ENCODE measurements around the gene CRYBA4. TPM values are rescaled to one million over a fixed set of nuclear protein-coding genes. Genes with fewer than 3 reads are reported as not detected.

The CRYBA4 gene
- total and polyA plus RNA-seq, 10 donors, result 0.20 to 0.24 (median 0.22) TPM; not detected in 7

DNA sequence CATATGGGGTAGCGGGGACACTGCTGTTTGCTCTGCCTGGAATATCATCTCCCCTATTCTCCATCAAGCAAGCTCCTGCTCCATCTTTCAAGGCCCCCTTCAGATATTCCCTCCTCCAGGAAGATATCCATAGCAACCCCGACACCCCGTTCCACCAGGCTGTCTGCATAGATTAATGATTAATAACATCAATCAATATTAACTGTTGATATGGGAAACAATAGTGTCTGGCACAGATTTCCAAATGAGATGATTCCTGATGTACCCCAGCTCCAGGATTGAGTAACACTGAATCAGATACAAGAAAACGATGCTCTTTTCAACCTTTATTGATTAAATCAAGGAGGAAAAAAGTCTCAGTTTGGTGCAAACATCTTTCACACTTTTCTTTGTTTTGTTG is 24.3 kb upstream of the CRYBA4 start:
- peaks cover 6 to 49% (median 16%) of the 10 kb centered on the region in 6 donors for H3K4me1 ChIP-seq

DNA sequence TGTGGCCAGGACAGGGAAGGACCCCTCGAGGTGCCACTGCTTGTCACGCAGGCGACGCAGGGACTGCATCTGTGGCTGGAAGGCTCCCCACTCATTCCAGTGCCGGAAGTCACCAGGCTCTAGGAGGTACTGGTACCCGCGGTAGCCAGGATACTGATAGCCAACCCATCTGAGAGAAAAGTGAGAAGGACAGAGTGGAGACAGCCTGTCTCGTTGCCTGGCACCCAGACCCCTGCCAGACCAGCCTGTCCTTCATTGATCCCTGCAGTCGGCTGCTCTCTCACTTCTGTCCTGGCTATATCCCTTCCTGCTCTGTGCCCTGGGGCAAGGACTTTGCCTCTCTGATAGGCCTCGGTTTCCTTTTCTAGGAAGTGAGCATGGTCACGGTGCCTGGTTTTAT is 22.3 kb upstream of the CRYBA4 start:
- peak; percentile 54 for DNase-seq
- H3K36me3 ChIP-seq, result no peaks in the 10 kb centered on the region
- peak overlapping the region in 2 of 8 donors; percentile 25 to 30 for H3K27ac ChIP-seq
- H3K4me3 ChIP-seq, result no peak overlapping the region
- H3K9me3 ChIP-seq, result no peaks in the 10 kb centered on the region
- peaks cover 0 to 29% (median 0%) of the 10 kb centered on the region in 6 donors for H3K4me1 ChIP-seq
- 65 to 90% (median 76%) methylated on average over 10 to 11 of the region's 11 CpGs for WGBS, 5 donors
- no peaks in the 10 kb centered on the region for H3K27me3 ChIP-seq (replicated peaks in 1 of 7)
- TF ChIP-seq POLR2AphosphoS5 (IDR thresholded peaks at IDR 0.05), result peak in 2 of 3 donors; percentile 19 to 56
- TF ChIP-seq, protein P1, sequence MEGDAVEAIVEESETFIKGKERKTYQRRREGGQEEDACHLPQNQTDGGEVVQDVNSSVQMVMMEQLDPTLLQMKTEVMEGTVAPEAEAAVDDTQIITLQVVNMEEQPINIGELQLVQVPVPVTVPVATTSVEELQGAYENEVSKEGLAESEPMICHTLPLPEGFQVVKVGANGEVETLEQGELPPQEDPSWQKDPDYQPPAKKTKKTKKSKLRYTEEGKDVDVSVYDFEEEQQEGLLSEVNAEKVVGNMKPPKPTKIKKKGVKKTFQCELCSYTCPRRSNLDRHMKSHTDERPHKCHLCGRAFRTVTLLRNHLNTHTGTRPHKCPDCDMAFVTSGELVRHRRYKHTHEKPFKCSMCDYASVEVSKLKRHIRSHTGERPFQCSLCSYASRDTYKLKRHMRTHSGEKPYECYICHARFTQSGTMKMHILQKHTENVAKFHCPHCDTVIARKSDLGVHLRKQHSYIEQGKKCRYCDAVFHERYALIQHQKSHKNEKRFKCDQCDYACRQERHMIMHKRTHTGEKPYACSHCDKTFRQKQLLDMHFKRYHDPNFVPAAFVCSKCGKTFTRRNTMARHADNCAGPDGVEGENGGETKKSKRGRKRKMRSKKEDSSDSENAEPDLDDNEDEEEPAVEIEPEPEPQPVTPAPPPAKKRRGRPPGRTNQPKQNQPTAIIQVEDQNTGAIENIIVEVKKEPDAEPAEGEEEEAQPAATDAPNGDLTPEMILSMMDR (IDR thresholded peaks at IDR 0.05 in 8 of 11, conservative IDR thresholded peaks at IDR 0.05 in 3 of 11), result no peak
- intact Hi-C loops (cut with DNase I; ENCODE audit: low total_unique reads), result no loop called here

More for the DNA sequence above, 24.3 kb upstream of the CRYBA4 start:
- intact Hi-C loops (cut with DNase I; ENCODE audit: low total_unique reads), result no loop called here
- WGBS, 5 donors, result 90 to 94% (median 92%) methylated on average over 4 of the region's 4 CpGs
- no peaks in the 10 kb centered on the region for H3K9me3 ChIP-seq
- DNase-seq, result peak; percentile 17
- no peak overlapping the region for H3K4me3 ChIP-seq
- no peak overlapping the region for H3K27ac ChIP-seq
- no peaks in the 10 kb centered on the region for H3K27me3 ChIP-seq (replicated peaks in 1 of 7)
- TF ChIP-seq, protein P1 (IDR thresholded peaks at IDR 0.05 in 8 of 11, conservative IDR thresholded peaks at IDR 0.05 in 3 of 11), result no peak
- TF ChIP-seq POLR2AphosphoS5 (IDR thresholded peaks at IDR 0.05) (no peak), POLR2A (IDR thresholded peaks at IDR 0.05) (no peak)
- H3K36me3 ChIP-seq, result no peaks in the 10 kb centered on the region

DNA sequence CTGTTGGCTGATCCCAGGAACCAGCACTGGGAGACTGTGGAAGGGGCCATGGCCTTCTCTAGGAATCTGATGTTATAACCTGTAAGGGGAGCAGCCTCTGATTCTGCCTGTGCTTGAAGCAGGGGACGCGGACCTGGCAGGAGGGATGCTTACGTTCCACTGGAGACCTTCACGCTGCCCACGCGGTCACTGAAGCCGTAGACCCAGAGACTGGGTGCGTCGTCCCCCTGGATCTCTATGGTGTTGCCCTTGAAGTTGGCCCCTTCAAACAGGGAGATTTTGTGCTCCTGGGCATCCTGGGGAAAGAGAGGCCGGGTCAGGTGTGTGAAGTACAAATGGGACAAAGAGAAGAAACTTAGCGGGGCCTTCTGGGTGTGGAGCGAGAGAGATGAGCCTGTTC is 20.0 kb upstream of the CRYBA4 start:
- Histone ChIP-seq H3K4me1 (peaks cover 0 to 26% (median 0%) of the 10 kb centered on the region in 6 donors), H3K27me3 (replicated peaks in 1 of 7) (no peaks in the 10 kb centered on the region), H3K36me3 (no peaks in the 10 kb centered on the region), H3K27ac (no peak overlapping the region), H3K9me3 (no peaks in the 10 kb centered on the region), H3K4me3 (no peak overlapping the region)
- intact Hi-C loops (cut with DNase I; ENCODE audit: low total_unique reads), result no loop called here
- TF ChIP-seq POLR2AphosphoS5 (IDR thresholded peaks at IDR 0.05), result no peak
- TF ChIP-seq, protein P1 (IDR thresholded peaks at IDR 0.05 in 8 of 11, conservative IDR thresholded peaks at IDR 0.05 in 3 of 11), result no peak
- no peak for TF ChIP-seq POLR2A (IDR thresholded peaks at IDR 0.05)
- WGBS, 5 donors, result 89 to 95% (median 93%) methylated on average over 12 of the region's 12 CpGs
- DNase-seq, result peak; percentile 53

DNA sequence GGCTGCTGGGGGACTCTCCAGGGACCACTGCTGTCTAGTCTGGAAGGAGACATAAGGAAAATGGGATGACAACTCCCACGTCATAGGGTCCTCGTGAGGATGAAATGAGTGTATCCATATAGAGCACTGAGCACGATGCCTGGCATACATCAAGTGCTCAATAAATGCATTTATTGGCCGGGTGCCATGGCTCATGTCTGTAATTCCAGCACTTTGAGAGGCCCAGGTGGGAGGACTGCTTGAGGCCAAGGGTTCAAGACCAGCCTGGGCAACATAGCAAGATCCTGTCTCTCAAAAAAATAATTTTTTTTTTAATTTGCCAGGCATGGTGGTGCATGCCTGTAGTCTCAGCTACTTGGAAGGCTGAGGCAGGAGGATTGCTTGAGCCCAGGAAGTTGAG is 19.6 kb upstream of the CRYBA4 start:
- Histone ChIP-seq H3K27me3 (replicated peaks in 1 of 7) (no peaks in the 10 kb centered on the region), H3K4me3 (no peak overlapping the region), H3K27ac (no peak overlapping the region), H3K4me1 (peaks cover 0 to 26% (median 0%) of the 10 kb centered on the region in 6 donors), H3K36me3 (no peaks in the 10 kb centered on the region), H3K9me3 (no peaks in the 10 kb centered on the region)
- DNase-seq, result no peak
- no peak for TF ChIP-seq POLR2AphosphoS5 (IDR thresholded peaks at IDR 0.05)
- TF ChIP-seq, protein P1 (IDR thresholded peaks at IDR 0.05 in 8 of 11, conservative IDR thresholded peaks at IDR 0.05 in 3 of 11), result no peak
- TF ChIP-seq POLR2A (IDR thresholded peaks at IDR 0.05), result no peak
- 83 to 97% (median 92%) methylated on average over 4 of the region's 4 CpGs for WGBS, 5 donors
- intact Hi-C loops (cut with DNase I; ENCODE audit: low total_unique reads), result no loop called here
